Skin epidermis (tissue), 12 donors: Measurements from ENCODE around the gene CD151.

Source experiments
- H3K27ac ChIP-seq, 21 experiments: fragments of 200-600 bp; sonication (generic) in 11 of 21; one replicate each; pipeline ENCODE4 v1.5.0; 2020; ENCODE audit warnings: mild to moderate bottlenecking in 3 of 21, inconsistent platforms in 2 of 21, moderate library complexity in 2 of 21
- H3K4me3 ChIP-seq, 7 experiments: fragments of 200-600 bp; sonication (generic) in 2 of 7; one replicate each; pipeline ENCODE4 v1.5.0; 2020; ENCODE audit warnings: inconsistent platforms in 2 of 7, mild to moderate bottlenecking in 2 of 7, moderate library complexity in 1 of 7

CD151 gene

GRCh38 chr11:863023-863909 lies 30.5 kb downstream of the CD151 start:
- H3K27ac ChIP-seq, result no peak overlapping the region
- no peak overlapping the region for H3K4me3 ChIP-seq

GRCh38 chr11:863910-864827 lies 31.4 kb downstream of the CD151 start:
- Histone ChIP-seq H3K27ac (no peak overlapping the region), H3K4me3 (no peak overlapping the region)

GRCh38 chr11:864898-865297 lies 32.1 kb downstream of the CD151 start:
- Histone ChIP-seq H3K27ac (no peak overlapping the region), H3K4me3 (no peak overlapping the region)

- no peak overlapping the region for H3K27ac ChIP-seq
- no peak overlapping the region for H3K4me3 ChIP-seq
These were observed 33.0 kb downstream of the CD151 start for GRCh38 chr11:865462-866430.

- no peak overlapping the region for H3K4me3 ChIP-seq
- no peak overlapping the region for H3K27ac ChIP-seq
These were observed 33.7 kb downstream of the CD151 start for GRCh38 chr11:866481-866880.

GRCh38 chr11:867856-868358 lies 35.2 kb downstream of the CD151 start:
- H3K4me3 ChIP-seq, result no peak overlapping the region
- H3K27ac ChIP-seq, result no peak overlapping the region

- no peak overlapping the region for H3K4me3 ChIP-seq
- H3K27ac ChIP-seq, result no peak overlapping the region
These were observed 35.6 kb downstream of the CD151 start for GRCh38 chr11:868394-868793.

- H3K4me3 ChIP-seq, result no peak overlapping the region
- no peak overlapping the region for H3K27ac ChIP-seq
These were observed 36.0 kb downstream of the CD151 start for GRCh38 chr11:868802-869201.

- no peak overlapping the region for H3K27ac ChIP-seq
- no peak overlapping the region for H3K4me3 ChIP-seq
These were observed 36.8 kb downstream of the CD151 start for GRCh38 chr11:869399-870126.

GRCh38 chr11:870127-870413 lies 37.3 kb downstream of the CD151 start:
- Histone ChIP-seq H3K27ac (no peak overlapping the region), H3K4me3 (no peak overlapping the region)

- Histone ChIP-seq H3K27ac (no peak overlapping the region), H3K4me3 (no peak overlapping the region)
These were observed 37.7 kb downstream of the CD151 start for GRCh38 chr11:870418-870817.

GRCh38 chr11:871472-871871 lies 38.7 kb downstream of the CD151 start:
- H3K4me3 ChIP-seq, result no peak overlapping the region
- no peak overlapping the region for H3K27ac ChIP-seq

- Histone ChIP-seq H3K4me3 (no peak overlapping the region), H3K27ac (no peak overlapping the region)
These were observed 40.0 kb downstream of the CD151 start for GRCh38 chr11:872799-873198.

GRCh38 chr11:873706-874105 lies 41.0 kb downstream of the CD151 start:
- no peak overlapping the region for H3K27ac ChIP-seq

GRCh38 chr11:875203-875602 lies 42.5 kb downstream of the CD151 start:
- H3K27ac ChIP-seq, result no peak overlapping the region
- no peak overlapping the region for H3K4me3 ChIP-seq

More at GRCh38 chr11:873706-874105, 41.0 kb downstream of the CD151 start:
- no peak overlapping the region for H3K4me3 ChIP-seq

GRCh38 chr11:875769-876301 lies 43.1 kb downstream of the CD151 start:
- no peak overlapping the region for H3K27ac ChIP-seq

GRCh38 chr11:876545-876944 lies 43.8 kb downstream of the CD151 start:
- H3K4me3 ChIP-seq, result no peak overlapping the region
- no peak overlapping the region for H3K27ac ChIP-seq

More at GRCh38 chr11:875769-876301, 43.1 kb downstream of the CD151 start:
- H3K4me3 ChIP-seq, result no peak overlapping the region

GRCh38 chr11:877565-877964 lies 44.8 kb downstream of the CD151 start:
- Histone ChIP-seq H3K27ac (no peak overlapping the region), H3K4me3 (no peak overlapping the region)

- Histone ChIP-seq H3K27ac (no peak overlapping the region), H3K4me3 (no peak overlapping the region)
These were observed 47.7 kb downstream of the CD151 start for GRCh38 chr11:880447-880846.
